ENCODE measurements around the gene CREBRF.
"Not testable (repeated sequence)": the region's sequence is repeated elsewhere in the genome, so short reads cannot be mapped to it uniquely, and the experiment has no call there.

The CREBRF gene

GRCh38 chr5:173045474-173045873 lies 10.7 kb upstream of the CREBRF start:
- Mint-ChIP-seq H3K36me3 (ENCODE audit: insufficient read depth) (no peaks in the 10 kb centered on the region), H3K4me1 (ENCODE audit: low read depth in 2 of 2) (peaks cover 0 to 3% of the 10 kb centered on the region in 2 donors), H3K9me3 (no peaks in the 10 kb centered on the region), H3K4me3 (no peak overlapping the region), H3K27ac (no peak overlapping the region), H3K27me3 (peaks cover 6 to 14% of the 10 kb centered on the region in 2 donors)
- DNase-seq (no peak), ATAC-seq (replicated peaks) (no peak)

- ATAC-seq (replicated peaks); H3K27ac Mint-ChIP-seq: not testable (repeated sequence)
Observed at GRCh38 chr5:173047096-173047837, 8.9 kb upstream of the CREBRF start.

GRCh38 chr5:173047838-173048105 lies 8.4 kb upstream of the CREBRF start:
- Mint-ChIP-seq H3K9me3 (no peaks in the 10 kb centered on the region), H3K4me3 (no peak overlapping the region), H3K4me1 (ENCODE audit: low read depth in 2 of 2) (no peaks in the 10 kb centered on the region), H3K27ac (no peak overlapping the region), H3K36me3 (ENCODE audit: insufficient read depth) (no peaks in the 10 kb centered on the region), H3K27me3 (peaks cover 17 to 30% of the 10 kb centered on the region in 2 donors)
- no peak for DNase-seq
- no peak for ATAC-seq (replicated peaks)

More at GRCh38 chr5:173047096-173047837, 8.9 kb upstream of the CREBRF start:
- H3K36me3 Mint-ChIP-seq (ENCODE audit: insufficient read depth); H3K4me3 Mint-ChIP-seq; DNase-seq; H3K4me1 Mint-ChIP-seq (ENCODE audit: low read depth in 2 of 2); H3K9me3 Mint-ChIP-seq: not testable (repeated sequence)
- H3K27me3 Mint-ChIP-seq: peaks cover 16 to 26% of the 10 kb centered on the region in 2 donors

GRCh38 chr5:173050791-173051190 lies 5.4 kb upstream of the CREBRF start:
- H3K36me3 Mint-ChIP-seq (ENCODE audit: insufficient read depth): peaks cover 3% of the 10 kb centered on the region
- H3K4me3 Mint-ChIP-seq: no peak overlapping the region
- ATAC-seq (replicated peaks) (no peak), DNase-seq (no peak)
- H3K4me1 Mint-ChIP-seq (ENCODE audit: low read depth in 2 of 2): peaks cover 6 to 7% of the 10 kb centered on the region in 2 donors
- no peaks in the 10 kb centered on the region for H3K9me3 Mint-ChIP-seq
- peaks cover 17 to 36% of the 10 kb centered on the region in 2 donors for H3K27me3 Mint-ChIP-seq
- H3K27ac Mint-ChIP-seq: no peak overlapping the region

- Mint-ChIP-seq H3K4me1 (ENCODE audit: low read depth in 2 of 2) (peaks cover 9% of the 10 kb centered on the region in 2 donors), H3K4me3 (no peak overlapping the region), H3K27ac (no peak overlapping the region), H3K27me3 (peaks cover 17 to 36% of the 10 kb centered on the region in 2 donors), H3K9me3 (no peaks in the 10 kb centered on the region), H3K36me3 (ENCODE audit: insufficient read depth) (peaks cover 10% of the 10 kb centered on the region)
- no peak for ATAC-seq (replicated peaks)
- DNase-seq: no peak
Observed at GRCh38 chr5:173051746-173052145, 4.4 kb upstream of the CREBRF start.

GRCh38 chr5:173053041-173053440 lies 3.1 kb upstream of the CREBRF start:
- H3K36me3 Mint-ChIP-seq (ENCODE audit: insufficient read depth): peaks cover 19% of the 10 kb centered on the region
- peaks cover 12 to 29% of the 10 kb centered on the region in 2 donors for H3K27me3 Mint-ChIP-seq
- ATAC-seq (replicated peaks) (no peak), DNase-seq (no peak)
- peaks cover 9% of the 10 kb centered on the region in 2 donors for H3K4me1 Mint-ChIP-seq (ENCODE audit: low read depth in 2 of 2)
- H3K9me3 Mint-ChIP-seq: no peaks in the 10 kb centered on the region
- H3K4me3 Mint-ChIP-seq: no peak overlapping the region
- H3K27ac Mint-ChIP-seq: no peak overlapping the region

- no peak for ATAC-seq (replicated peaks)
- Mint-ChIP-seq H3K27me3 (peaks cover 11 to 24% of the 10 kb centered on the region in 2 donors), H3K4me3 (peak overlapping the region; percentile 85 to 96), H3K27ac (peak overlapping the region; percentile 77 to 93), H3K36me3 (ENCODE audit: insufficient read depth) (peaks cover 23% of the 10 kb centered on the region), H3K9me3 (no peaks in the 10 kb centered on the region), H3K4me1 (ENCODE audit: low read depth in 2 of 2) (peaks cover 12 to 14% of the 10 kb centered on the region in 2 donors)
- no peak for DNase-seq
Observed at GRCh38 chr5:173055042-173055721, 970 bp upstream of the CREBRF start.

GRCh38 chr5:173055722-173055982 lies 500 bp upstream of the CREBRF start:
- H3K4me1 Mint-ChIP-seq (ENCODE audit: low read depth in 2 of 2): peaks cover 12 to 16% of the 10 kb centered on the region in 2 donors
- no peak for DNase-seq

GRCh38 chr5:173056783-173057061 lies 570 bp downstream of the CREBRF start:
- H3K9me3 Mint-ChIP-seq: no peaks in the 10 kb centered on the region
- H3K27ac Mint-ChIP-seq: peak overlapping the region; percentile 77 to 93
- peaks cover 6 to 15% of the 10 kb centered on the region in 2 donors for H3K27me3 Mint-ChIP-seq
- no peak for DNase-seq
- H3K4me1 Mint-ChIP-seq (ENCODE audit: low read depth in 2 of 2): peaks cover 12 to 26% of the 10 kb centered on the region in 2 donors
- H3K4me3 Mint-ChIP-seq: peak overlapping the region; percentile 91 to 95
- ATAC-seq (replicated peaks): peak; percentile 48
- peaks cover 37% of the 10 kb centered on the region for H3K36me3 Mint-ChIP-seq (ENCODE audit: insufficient read depth)

More at GRCh38 chr5:173055722-173055982, 500 bp upstream of the CREBRF start:
- H3K9me3 Mint-ChIP-seq: no peaks in the 10 kb centered on the region
- H3K4me3 Mint-ChIP-seq: peak overlapping the region; percentile 85 to 96
- ATAC-seq (replicated peaks): no peak
- H3K27me3 Mint-ChIP-seq: peaks cover 11 to 20% of the 10 kb centered on the region in 2 donors
- H3K36me3 Mint-ChIP-seq (ENCODE audit: insufficient read depth): peaks cover 28% of the 10 kb centered on the region
- H3K27ac Mint-ChIP-seq: peak overlapping the region; percentile 77 to 93

- peak; percentile 80 for ATAC-seq (replicated peaks)
- peak; percentile 98 to 99 (median 99) for DNase-seq
- Mint-ChIP-seq H3K27me3 (peaks cover under 1 to 9% of the 10 kb centered on the region in 2 donors), H3K4me3 (peak overlapping the region; percentile 91 to 95), H3K36me3 (ENCODE audit: insufficient read depth) (peaks cover 37% of the 10 kb centered on the region), H3K9me3 (no peaks in the 10 kb centered on the region), H3K27ac (peak overlapping the region; percentile 77 to 93), H3K4me1 (ENCODE audit: low read depth in 2 of 2) (peaks cover 14 to 32% of the 10 kb centered on the region in 2 donors)
Observed at GRCh38 chr5:173057062-173057924, 1.1 kb downstream of the CREBRF start.

GRCh38 chr5:173062141-173062540 lies 6.0 kb downstream of the CREBRF start:
- peaks cover 24 to 59% of the 10 kb centered on the region in 2 donors for H3K4me1 Mint-ChIP-seq (ENCODE audit: low read depth in 2 of 2)
- H3K27ac Mint-ChIP-seq: no peak overlapping the region
- no peak overlapping the region for H3K4me3 Mint-ChIP-seq
- ATAC-seq (replicated peaks) (no peak), DNase-seq (no peak)
- H3K36me3 Mint-ChIP-seq (ENCODE audit: insufficient read depth): peaks cover 47% of the 10 kb centered on the region
- no peaks in the 10 kb centered on the region for H3K9me3 Mint-ChIP-seq
- H3K27me3 Mint-ChIP-seq: no peaks in the 10 kb centered on the region

- Mint-ChIP-seq H3K27ac (peak overlapping the region; percentile 42 to 49), H3K36me3 (ENCODE audit: insufficient read depth) (peaks cover 49% of the 10 kb centered on the region), H3K4me3 (peak overlapping the region; percentile 31 to 69), H3K9me3 (no peaks in the 10 kb centered on the region), H3K27me3 (no peaks in the 10 kb centered on the region), H3K4me1 (ENCODE audit: low read depth in 2 of 2) (peaks cover 36 to 72% of the 10 kb centered on the region in 2 donors)
- peak; percentile 70 for ATAC-seq (replicated peaks)
- no peak for DNase-seq
Observed at GRCh38 chr5:173065155-173065554, 9.0 kb downstream of the CREBRF start.

GRCh38 chr5:173069671-173070070 lies 13.5 kb downstream of the CREBRF start:
- H3K36me3 Mint-ChIP-seq (ENCODE audit: insufficient read depth): peaks cover 19% of the 10 kb centered on the region
- peaks cover 41 to 59% of the 10 kb centered on the region in 2 donors for H3K4me1 Mint-ChIP-seq (ENCODE audit: low read depth in 2 of 2)
- no peak overlapping the region for H3K4me3 Mint-ChIP-seq
- DNase-seq (no peak), ATAC-seq (replicated peaks) (no peak)
- no peaks in the 10 kb centered on the region for H3K9me3 Mint-ChIP-seq
- no peaks in the 10 kb centered on the region for H3K27me3 Mint-ChIP-seq
- H3K27ac Mint-ChIP-seq: no peak overlapping the region

Data from effector memory CD8-positive, alpha-beta T cell (primary cell).